Measurements from ENCODE around the gene CFAP20DC. TPM values are rescaled to one million over a fixed set of nuclear protein-coding genes. Genes with fewer than 3 reads are reported as not detected.
"Not testable (repeated sequence)": the region's sequence is repeated elsewhere in the genome, so short reads cannot be mapped to it uniquely, and the experiment has no call there.

Gene CFAP20DC
- total RNA-seq, 1 experiment from 2014 or later = 5.7 TPM

DNA sequence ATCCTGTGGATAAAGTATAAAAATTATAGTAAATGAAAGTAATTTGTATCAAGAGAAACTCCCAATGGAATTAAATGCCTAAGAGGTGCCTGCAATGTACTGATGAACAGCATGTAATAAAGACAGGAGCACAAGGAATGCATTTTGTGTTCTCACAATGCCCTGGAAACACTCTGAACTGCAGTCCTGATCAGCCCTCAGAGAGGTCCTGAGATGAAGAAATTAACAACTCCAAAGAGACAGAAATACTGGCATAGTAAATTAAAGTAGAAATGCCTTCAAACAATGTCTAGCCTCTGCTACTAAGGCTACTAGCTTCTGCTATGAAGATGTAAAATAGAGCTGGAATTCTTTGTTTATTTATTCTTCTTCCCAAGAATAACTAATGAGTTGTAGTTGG is 59.9 kb downstream of the CFAP20DC start:
- DNase-seq (ENCODE audit: low read depth, low spot score) = no peak

DNA sequence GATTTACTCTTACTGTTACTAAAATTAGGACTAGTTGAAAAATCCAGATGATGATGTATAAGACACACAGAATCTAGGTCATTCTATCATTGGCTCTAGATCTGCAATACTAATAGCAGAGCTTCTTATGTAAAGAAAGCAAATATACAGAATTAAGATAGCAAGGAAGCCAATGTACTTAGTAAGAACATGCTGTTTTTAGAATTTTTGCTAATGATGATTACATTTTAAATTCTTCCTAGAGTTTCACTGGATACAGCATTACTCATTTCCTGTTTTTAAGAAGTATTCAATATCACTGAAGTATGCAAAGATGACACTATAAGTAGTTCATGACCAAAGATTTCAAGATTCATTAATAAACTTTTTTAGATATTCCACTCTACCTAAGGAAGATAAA is 60.7 kb downstream of the CFAP20DC start:
- no peak for DNase-seq (ENCODE audit: low read depth, low spot score)
- in situ Hi-C loops (cut with HindIII; ENCODE audit: low pct_unique_long_range_greater_than_20kb, low sequenced_read_pairs) = no loop called here

More for the DNA sequence above, 59.9 kb downstream of the CFAP20DC start:
- in situ Hi-C loops (cut with HindIII; ENCODE audit: low pct_unique_long_range_greater_than_20kb, low sequenced_read_pairs) = no loop called here

DNA sequence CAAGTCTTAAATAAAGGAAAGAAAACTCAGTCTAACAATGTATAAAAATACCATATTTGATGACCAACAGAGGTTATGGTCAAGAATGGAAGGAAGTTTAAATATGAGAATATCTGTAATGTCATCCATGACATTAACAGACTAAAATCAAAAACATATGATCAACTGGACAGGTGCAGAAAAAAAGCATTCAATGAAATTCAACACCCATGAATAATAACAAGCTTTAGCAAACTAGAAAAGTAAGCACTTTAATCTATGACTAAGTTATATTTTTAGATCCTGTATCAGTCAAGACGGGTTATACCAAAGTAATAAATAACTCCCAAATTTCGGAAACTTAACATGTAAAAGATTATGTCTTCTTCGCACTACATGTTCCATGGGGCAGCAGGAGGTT is 61.8 kb downstream of the CFAP20DC start:
- in situ Hi-C loops (cut with HindIII; ENCODE audit: low pct_unique_long_range_greater_than_20kb, low sequenced_read_pairs) = no loop called here
- no peak for DNase-seq (ENCODE audit: low read depth, low spot score)

DNA sequence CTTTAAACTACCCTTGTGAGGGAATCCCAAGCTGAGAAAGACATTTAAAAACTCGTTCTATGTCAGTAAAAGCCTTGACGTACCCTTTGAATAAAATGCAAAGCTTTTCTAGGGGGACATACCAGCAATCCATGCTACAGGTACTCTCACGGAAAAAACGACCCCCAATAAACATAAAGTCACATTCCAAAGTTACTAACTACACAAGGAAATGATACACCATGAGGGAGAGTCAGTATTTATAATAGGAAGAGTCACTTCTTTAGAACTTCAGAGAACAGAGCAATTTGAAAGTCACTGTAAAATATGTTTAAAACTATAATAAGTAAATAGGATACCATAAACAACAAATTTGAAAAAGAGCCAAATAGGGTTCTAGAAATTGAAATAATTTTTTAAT is 63.2 kb downstream of the CFAP20DC start:
- in situ Hi-C loops (cut with HindIII; ENCODE audit: low pct_unique_long_range_greater_than_20kb, low sequenced_read_pairs) = no loop called here

DNA sequence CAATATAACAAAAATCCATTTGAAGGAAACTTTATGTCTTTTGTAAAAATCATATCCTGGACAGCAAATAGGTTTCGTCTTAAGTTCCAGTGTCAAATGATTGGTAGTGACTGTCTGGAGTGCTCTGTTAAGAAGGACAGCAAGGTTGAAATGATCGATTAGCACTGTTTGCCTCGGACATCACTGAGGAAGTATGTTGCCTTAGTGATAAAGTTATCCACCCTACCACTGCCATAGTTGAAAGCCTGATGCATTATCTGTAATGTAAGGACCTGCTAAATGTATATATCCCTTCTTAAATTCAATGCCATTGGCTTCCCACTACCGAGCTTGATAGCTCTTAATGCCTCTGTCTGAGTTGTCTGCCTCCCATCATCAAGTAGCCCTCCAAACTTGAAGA is 70.0 kb downstream of the CFAP20DC start:
- in situ Hi-C loops (cut with HindIII; ENCODE audit: low pct_unique_long_range_greater_than_20kb, low sequenced_read_pairs) = no loop called here
- no peak for DNase-seq (ENCODE audit: low read depth, low spot score)

More for the DNA sequence above, 63.2 kb downstream of the CFAP20DC start:
- no peak for DNase-seq (ENCODE audit: low read depth, low spot score)

DNA sequence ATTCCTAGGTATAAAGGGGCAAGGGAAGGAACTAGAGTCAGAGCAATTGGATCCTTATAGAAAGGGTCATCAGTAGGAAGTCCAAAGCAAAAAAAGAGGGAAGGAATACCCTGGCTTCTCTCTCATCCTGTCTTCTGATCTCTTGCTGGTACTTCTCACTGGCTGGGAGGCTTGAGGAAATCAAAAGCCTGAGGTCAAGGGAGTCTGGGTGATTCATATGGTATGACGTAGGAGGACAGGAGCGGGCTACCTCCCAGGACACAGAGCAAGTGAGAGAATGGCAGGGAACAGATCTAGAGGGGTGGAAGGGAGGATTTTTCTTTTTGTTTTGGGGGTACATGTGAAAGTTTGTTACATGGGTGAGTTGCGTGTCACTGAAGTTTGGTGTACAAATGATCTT is 76.0 kb downstream of the CFAP20DC start:
- in situ Hi-C loops (cut with HindIII; ENCODE audit: low pct_unique_long_range_greater_than_20kb, low sequenced_read_pairs) = no loop called here
- no peak for DNase-seq (ENCODE audit: low read depth, low spot score)

DNA sequence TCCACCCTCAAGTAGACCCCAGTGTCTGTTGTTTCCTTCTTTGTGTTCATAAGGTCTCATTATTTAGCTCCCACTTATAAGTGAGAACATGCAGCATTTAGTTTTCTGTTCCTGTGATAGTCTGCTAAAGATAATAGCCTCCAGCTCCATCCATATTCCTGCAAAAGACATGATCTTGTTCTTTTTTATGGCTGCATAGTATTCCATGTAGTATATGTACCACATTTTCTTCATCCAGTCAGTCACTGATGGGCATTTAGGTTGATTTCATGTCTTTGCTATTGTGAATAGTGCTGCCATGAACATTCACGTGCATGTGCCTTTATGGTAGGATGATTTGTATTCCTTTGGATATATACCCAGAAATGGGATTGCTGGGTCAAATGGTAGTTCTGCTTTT is 82.0 kb downstream of the CFAP20DC start:
- in situ Hi-C loops (cut with HindIII; ENCODE audit: low pct_unique_long_range_greater_than_20kb, low sequenced_read_pairs) = not testable (repeated sequence)

DNA sequence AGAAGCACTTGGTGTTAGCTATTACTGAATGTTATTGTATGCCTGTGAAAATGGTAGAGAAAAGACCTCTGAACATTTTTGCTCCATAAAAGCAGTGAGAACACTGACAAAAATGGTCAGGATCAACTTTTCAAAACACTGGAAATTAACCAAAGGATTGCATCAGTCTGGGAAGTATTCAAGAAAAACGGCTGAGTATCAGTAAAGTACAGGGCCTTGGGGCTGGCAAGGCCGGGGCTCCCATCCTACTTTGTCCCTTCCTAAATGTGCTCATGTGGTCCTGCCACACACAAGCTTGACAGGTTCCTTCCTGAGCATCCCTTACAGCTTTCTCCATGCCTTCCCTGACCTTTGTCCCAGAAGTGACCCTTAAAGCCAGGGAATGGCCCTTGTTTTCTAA is 84.0 kb downstream of the CFAP20DC start:
- DNase-seq (ENCODE audit: low read depth, low spot score) = no peak
- in situ Hi-C loops (cut with HindIII; ENCODE audit: low pct_unique_long_range_greater_than_20kb, low sequenced_read_pairs) = no loop called here

More for the DNA sequence above, 82.0 kb downstream of the CFAP20DC start:
- DNase-seq (ENCODE audit: low read depth, low spot score) = not testable (repeated sequence)

DNA sequence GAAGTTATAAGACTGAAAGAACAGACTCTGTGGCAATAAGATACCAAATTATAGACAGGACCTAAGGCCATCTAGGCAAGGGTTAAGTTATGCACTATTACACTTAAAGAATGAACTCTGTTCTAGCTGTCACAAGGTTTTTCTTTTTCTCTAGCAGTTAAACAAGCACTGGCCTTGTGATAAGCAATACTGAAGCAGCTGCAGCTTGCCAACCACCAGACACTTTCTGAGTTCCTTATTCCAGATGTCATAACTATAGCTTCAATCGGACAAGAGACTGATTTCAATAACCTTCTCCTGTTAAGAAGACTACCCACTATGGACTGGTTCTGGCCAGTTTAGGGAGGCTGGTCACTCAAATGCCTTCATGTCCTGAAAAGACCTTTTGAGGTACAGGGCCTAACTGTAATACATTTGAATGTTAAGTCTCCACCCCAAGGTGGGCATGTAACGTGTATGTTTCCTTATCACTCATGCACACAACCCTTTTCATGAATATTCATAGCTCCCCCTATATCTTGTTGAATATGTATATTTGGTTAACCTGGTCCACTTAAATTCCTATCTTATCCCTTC is 85.8 kb downstream of the CFAP20DC start:
- DNase-seq (ENCODE audit: low read depth, low spot score) = peak; percentile 46
- in situ Hi-C loops (cut with HindIII; ENCODE audit: low pct_unique_long_range_greater_than_20kb, low sequenced_read_pairs) = no loop called here

DNA sequence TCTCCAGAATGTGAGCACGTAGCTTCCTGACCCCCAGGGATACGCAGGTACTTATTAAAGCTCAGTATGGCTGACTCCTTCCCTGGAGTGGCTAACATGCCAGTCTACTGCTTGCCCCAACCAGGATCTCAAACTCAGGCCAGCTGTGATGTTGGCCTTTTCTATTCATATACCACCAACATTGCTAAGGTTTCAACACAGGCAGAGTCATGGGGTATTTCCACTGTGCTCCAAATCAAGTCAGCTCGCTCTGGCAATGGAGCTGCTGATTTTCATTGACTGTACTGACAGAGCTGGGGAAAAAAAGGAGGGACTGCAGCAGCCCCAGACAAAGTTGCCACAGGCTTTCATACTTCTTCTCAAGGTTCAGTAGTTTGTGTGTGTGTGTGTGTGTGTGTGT is 87.0 kb downstream of the CFAP20DC start:
- peak; percentile 4 for DNase-seq (ENCODE audit: low read depth, low spot score)
- in situ Hi-C loops (cut with HindIII; ENCODE audit: low pct_unique_long_range_greater_than_20kb, low sequenced_read_pairs) = no loop called here

DNA sequence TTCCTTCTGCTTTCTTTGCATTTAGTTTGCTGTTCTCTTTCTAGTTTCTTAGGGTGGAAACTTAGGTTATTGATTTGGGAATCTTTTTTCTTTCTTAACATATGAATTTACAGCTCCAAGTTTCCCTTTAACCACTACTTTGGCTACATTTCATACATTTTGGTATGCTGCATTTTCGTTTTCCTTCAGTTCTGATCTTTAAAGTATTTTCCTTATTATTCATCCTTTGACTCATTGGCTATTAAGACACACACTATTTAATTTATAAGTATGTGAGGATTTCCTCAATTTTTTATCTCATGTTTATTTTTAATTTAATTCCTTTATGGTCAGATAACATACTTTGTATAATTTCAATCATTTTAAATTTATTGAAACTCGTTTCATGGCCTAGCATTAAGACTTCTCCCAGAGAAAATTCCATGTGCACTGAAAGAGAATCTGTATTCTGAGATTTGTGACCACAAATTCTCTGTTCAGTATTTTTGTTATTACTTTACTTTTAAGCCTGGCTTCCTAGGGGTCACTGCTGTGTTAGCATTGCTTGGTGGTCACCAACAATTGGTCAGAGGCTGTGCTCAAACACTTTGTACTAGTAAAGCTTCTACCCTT is 87.7 kb downstream of the CFAP20DC start:
- no peak for DNase-seq (ENCODE audit: low read depth, low spot score)
- in situ Hi-C loops (cut with HindIII; ENCODE audit: low pct_unique_long_range_greater_than_20kb, low sequenced_read_pairs) = no loop called here

DNA sequence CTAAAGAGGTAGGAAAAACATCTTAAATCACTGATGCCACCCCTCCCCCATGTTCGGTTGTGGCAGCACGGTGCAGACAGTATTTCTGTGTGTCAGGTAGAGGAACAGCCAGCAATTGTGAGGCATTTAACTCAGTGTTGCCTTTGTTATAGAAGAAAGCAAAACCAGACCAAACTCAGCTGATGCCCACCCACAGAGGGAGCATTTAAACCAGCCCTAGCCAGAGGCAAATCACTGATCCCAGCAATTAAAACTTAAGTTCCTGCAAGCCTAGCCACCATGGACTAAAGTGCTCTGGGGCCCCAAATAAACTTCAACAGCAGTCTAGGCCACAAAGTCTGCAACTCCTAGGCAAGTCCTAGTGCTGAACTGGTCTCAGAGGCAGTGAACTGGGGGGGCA is 94.5 kb downstream of the CFAP20DC start:
- peak; percentile 53 for DNase-seq (ENCODE audit: low read depth, low spot score)
- in situ Hi-C loops (cut with HindIII; ENCODE audit: low pct_unique_long_range_greater_than_20kb, low sequenced_read_pairs) = no loop called here

DNA sequence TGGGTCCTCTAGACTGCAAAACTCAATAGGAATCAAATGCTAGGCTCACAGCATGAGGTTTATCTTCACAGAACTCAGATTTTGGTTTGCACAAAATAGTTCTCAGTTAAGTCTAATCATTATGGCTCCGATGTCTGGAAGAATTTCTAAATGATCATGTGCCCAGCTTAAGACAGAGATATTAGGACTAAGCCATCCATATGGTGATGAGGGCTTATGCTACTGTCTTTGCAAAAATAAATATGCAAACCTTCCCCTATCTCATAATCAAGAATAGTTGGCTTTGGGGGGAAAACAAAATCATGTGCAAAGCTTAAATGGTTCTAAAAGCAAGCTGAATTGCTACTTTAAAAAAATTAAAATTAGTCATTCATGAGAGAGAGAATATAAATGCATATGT is 96.5 kb downstream of the CFAP20DC start:
- in situ Hi-C loops (cut with HindIII; ENCODE audit: low pct_unique_long_range_greater_than_20kb, low sequenced_read_pairs) = no loop called here
- no peak for DNase-seq (ENCODE audit: low read depth, low spot score)

DNA sequence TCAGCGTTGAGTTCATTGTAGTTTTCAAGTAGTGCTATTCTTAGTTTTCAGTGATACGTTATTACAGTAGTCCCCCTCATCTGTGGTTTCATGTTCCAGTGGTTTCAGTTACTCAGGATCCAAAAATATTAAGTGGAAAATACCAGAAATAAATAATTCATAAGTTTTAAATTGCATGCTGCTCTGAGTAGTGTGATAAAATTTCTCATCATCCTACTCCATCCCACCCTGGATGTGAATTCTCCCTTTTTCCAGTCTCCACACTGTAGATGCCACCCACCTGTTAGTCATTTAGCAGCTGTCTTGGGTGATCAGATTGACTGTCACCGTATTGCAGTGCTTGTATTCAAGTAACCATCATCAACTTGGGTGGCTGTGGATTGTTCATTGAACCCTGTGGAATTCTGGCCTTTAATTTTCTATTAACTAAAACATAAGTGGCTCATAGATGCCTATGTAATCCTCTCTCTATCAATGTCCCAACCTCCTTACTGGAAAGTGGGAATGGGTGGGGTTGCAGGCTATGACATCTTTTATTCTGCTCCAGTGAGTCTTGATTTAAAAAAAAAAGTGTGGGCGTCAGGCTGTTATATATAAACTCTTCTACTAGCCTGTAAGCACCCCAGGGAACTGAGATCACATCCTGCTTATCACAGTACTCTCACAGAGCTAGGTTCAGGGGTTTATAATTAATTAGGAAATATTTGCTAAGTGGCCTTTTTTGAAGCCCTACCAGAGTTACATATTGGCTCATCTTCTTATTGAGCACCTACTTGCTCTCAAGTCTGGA is 97.5 kb downstream of the CFAP20DC start:
- in situ Hi-C loops (cut with HindIII; ENCODE audit: low pct_unique_long_range_greater_than_20kb, low sequenced_read_pairs) = no loop called here
- DNase-seq (ENCODE audit: low read depth, low spot score) = no peak

DNA sequence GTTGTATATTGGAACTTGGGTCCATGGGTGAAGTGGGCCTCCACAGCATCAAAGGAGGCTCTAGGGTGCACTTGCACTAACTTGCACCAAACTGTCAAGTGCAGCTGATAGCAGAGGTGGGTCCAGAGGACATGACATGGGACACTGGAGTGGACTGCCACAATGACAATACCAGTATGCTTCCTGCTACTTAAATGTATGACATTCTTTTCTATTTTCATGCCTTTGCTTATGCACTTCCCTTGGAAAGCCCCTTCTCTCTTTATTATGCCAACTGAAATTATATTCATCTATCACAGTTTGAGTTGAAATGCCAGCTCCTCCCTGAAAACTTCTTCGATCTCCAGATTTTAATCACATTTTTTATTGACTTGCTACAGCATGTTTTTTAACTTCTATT is 101.8 kb downstream of the CFAP20DC start:
- in situ Hi-C loops (cut with HindIII; ENCODE audit: low pct_unique_long_range_greater_than_20kb, low sequenced_read_pairs) = no loop called here
- DNase-seq (ENCODE audit: low read depth, low spot score) = no peak

DNA sequence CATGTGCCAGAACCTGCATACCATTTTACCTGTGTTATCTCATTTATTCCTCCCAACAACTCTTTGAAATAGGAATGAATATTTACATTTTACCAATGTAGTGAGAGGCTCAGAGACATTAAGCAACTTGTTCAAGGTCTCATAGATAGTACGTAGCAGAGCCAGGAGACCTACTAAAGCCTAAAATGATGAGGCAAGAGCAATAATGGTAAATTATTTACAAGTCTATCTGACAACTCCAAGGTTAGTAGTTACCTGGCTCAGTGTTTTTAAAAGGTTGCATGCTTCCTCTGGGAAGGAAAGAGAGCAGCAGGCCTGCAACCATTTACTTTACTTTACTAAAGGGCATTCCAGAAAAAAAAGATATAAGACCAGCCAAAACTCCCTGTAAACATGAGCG is 103.0 kb downstream of the CFAP20DC start:
- in situ Hi-C loops (cut with HindIII; ENCODE audit: low pct_unique_long_range_greater_than_20kb, low sequenced_read_pairs) = no loop called here
- no peak for DNase-seq (ENCODE audit: low read depth, low spot score)

DNA sequence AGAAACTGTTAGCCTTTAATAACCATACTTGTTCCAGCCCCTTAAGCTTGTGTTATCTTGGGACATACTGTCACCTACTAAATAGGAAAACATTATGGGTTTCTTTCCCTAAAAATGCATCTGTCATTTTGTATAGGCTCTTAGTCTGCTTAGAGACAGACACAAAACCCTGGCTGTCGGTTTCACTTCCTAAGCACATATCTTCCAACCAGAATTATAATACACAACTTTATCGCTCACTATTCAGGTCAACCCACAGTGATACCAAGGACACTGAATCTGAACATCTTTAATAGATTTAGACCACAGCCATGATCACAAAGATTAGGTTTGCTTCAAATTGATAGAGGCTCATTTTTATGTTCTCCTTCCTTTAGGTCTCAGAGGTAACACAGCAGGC is 111.8 kb downstream of the CFAP20DC start:
- in situ Hi-C loops (cut with HindIII; ENCODE audit: low pct_unique_long_range_greater_than_20kb, low sequenced_read_pairs) = no loop called here
- no peak for DNase-seq (ENCODE audit: low read depth, low spot score)

DNA sequence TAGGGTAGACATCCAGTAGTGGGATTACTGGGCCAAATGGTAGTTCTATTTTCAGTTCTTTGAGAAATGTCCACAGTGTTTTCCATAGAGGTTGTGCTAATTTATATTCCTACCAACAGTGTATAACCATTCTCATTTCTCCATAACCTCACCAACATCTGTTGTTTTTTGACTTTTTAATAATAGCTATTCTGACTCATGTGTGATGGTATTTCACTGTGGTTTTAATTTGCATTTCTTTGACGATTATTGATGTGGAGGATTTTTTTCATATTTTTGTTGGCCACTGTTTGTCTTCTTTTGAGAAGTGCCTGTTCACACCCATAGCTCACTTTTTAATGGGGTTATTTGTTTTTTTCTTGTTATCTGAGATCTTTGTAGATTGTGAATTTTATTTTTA is 125.2 kb downstream of the CFAP20DC start:
- in situ Hi-C loops (cut with HindIII; ENCODE audit: low pct_unique_long_range_greater_than_20kb, low sequenced_read_pairs) = no loop called here
- DNase-seq (ENCODE audit: low read depth, low spot score) = no peak

DNA sequence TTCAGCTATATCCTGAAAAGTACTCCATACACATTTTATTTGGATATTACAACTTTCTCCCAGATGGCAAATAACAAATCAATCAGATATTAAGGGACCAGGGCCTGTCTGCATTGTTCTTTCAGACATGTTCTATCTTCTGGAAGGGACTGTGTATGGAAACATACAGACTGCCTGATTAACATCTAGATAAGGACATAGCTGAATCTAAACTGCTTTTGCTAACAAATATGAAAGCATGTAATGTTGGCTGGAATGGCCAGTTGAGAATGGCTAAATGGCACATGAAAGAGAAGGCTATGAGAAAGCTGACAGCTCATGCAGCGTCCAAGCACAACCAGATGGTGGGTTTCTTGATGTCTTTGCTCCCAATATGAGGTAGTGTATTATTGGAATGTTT is 149.4 kb downstream of the CFAP20DC start:
- in situ Hi-C loops (cut with HindIII; ENCODE audit: low pct_unique_long_range_greater_than_20kb, low sequenced_read_pairs) = no loop called here

More for the DNA sequence above, 149.4 kb downstream of the CFAP20DC start:
- no peak for DNase-seq (ENCODE audit: low read depth, low spot score)

Data from SK-MEL-5 (cell line).